Mesenchymal stem cell (in vitro differentiated cells and primary cell): Measurements from ENCODE around the gene KRI1.

ENCODE experiments used
- DNase-seq: peaks from one replicate; pipeline ENCODE4 v3.0.0-alpha.2; 2013
- H2AFZ ChIP-seq: one replicate; pipeline ENCODE4 v1.6.1; 2013; ENCODE audit warnings: low read depth, mild to moderate bottlenecking, control low read depth, inconsistent platforms, low read length, moderate library complexity
- H2AK5ac ChIP-seq: 2 replicates; pipeline ENCODE4 v1.6.1; 2013; ENCODE audit warnings: low read length, moderate library complexity, mild to moderate bottlenecking, inconsistent platforms; ENCODE audit not compliant: severe bottlenecking
- H2BK120ac ChIP-seq: one replicate; pipeline ENCODE4 v1.6.1; 2013; ENCODE audit warnings: low read depth, mild to moderate bottlenecking, inconsistent platforms, low read length, moderate library complexity
- H2BK12ac ChIP-seq, 2 experiments: one replicate each; pipeline ENCODE4 v1.6.1; 2013; ENCODE audit warnings: inconsistent platforms in 2 of 2, low read length in 2 of 2, mild to moderate bottlenecking in 2 of 2, moderate library complexity in 2 of 2, control low read depth in 1 of 2
- H2BK15ac ChIP-seq: one replicate; pipeline ENCODE4 v1.6.1; 2013; ENCODE audit warnings: mild to moderate bottlenecking, low read depth, inconsistent platforms; ENCODE audit not compliant: poor library complexity, severe bottlenecking
- H2BK5ac ChIP-seq: 2 replicates; pipeline ENCODE4 v1.6.1; 2013; ENCODE audit warnings: low read depth, mild to moderate bottlenecking, low read length, control low read depth, inconsistent platforms; ENCODE audit not compliant: poor library complexity, severe bottlenecking
- H3K14ac ChIP-seq, 2 experiments: one replicate each; pipeline ENCODE4 v1.6.1; 2013; ENCODE audit warnings: inconsistent platforms in 2 of 2, low read length in 2 of 2, control low read depth in 1 of 2, mild to moderate bottlenecking in 1 of 2, moderate library complexity in 1 of 2
- H3K18ac ChIP-seq, 2 experiments: one replicate each; pipeline ENCODE4 v1.6.1; 2013; ENCODE audit warnings: inconsistent platforms in 2 of 2, low read length in 2 of 2, control low read depth in 1 of 2, low read depth in 1 of 2, mild to moderate bottlenecking in 1 of 2
- H3K23ac ChIP-seq, 2 experiments: one replicate each; pipeline ENCODE4 v1.6.1; 2013; ENCODE audit warnings: inconsistent platforms in 2 of 2, low read length in 2 of 2, mild to moderate bottlenecking in 2 of 2, moderate library complexity in 2 of 2, control low read depth in 1 of 2
- H3K27ac ChIP-seq: 2 replicates; pipeline ENCODE4 v1.5.1; 2013; ENCODE audit warnings: mild to moderate bottlenecking, moderate library complexity, low read length, control low read depth, inconsistent platforms; ENCODE audit not compliant: poor library complexity, severe bottlenecking
- H3K27me3 ChIP-seq, 2 experiments: 2 replicates each; pipeline versions ENCODE4 v1.6.1 to v1.7.0; 2013; ENCODE audit warnings: low read length in 2 of 2, mild to moderate bottlenecking in 2 of 2, moderate library complexity in 2 of 2, control low read depth in 1 of 2, inconsistent platforms in 1 of 2; ENCODE audit not compliant: control insufficient read depth in 1 of 2, insufficient read depth in 1 of 2
- H3K36me3 ChIP-seq, 2 experiments: 2 replicates each; pipeline versions ENCODE4 v1.6.1 to v1.7.0; 2013; ENCODE audit warnings: low read length in 2 of 2, control low read depth in 1 of 2, inconsistent platforms in 1 of 2, low read depth in 1 of 2, mild to moderate bottlenecking in 1 of 2; ENCODE audit not compliant: insufficient read depth in 2 of 2, control insufficient read depth in 1 of 2
- H3K4ac ChIP-seq, 2 experiments: one replicate each; pipeline ENCODE4 v1.6.1; 2013; ENCODE audit warnings: inconsistent platforms in 2 of 2, low read length in 2 of 2, mild to moderate bottlenecking in 2 of 2, moderate library complexity in 2 of 2, control low read depth in 1 of 2, low read depth in 1 of 2
- H3K4me1 ChIP-seq: 2 replicates; pipeline ENCODE4 v1.6.1; 2013; ENCODE audit warnings: low read depth, low read length, control low read depth; ENCODE audit not compliant: control insufficient read depth, insufficient read depth
- H3K4me2 ChIP-seq: 2 replicates; pipeline ENCODE4 v1.6.1; 2013; ENCODE audit warnings: low read length, mild to moderate bottlenecking, inconsistent platforms; ENCODE audit not compliant: poor library complexity, severe bottlenecking
- H3K4me3 ChIP-seq, 2 experiments: 2 replicates each; pipeline versions ENCODE4 v1.5.1 to v1.7.0; 2013; ENCODE audit warnings: low read length in 2 of 2, mild to moderate bottlenecking in 2 of 2, control low read depth in 1 of 2, low read depth in 1 of 2; ENCODE audit not compliant: insufficient read depth in 1 of 2
- H3K79me1 ChIP-seq: replicated peaks from 2 replicates; pipeline ENCODE4 v1.6.1; 2013; ENCODE audit warnings: mild to moderate bottlenecking, control low read depth, low read length, inconsistent platforms; ENCODE audit not compliant: poor library complexity, severe bottlenecking
- H3K9ac ChIP-seq: 2 replicates; pipeline ENCODE4 v1.7.0; 2013; ENCODE audit warnings: mild to moderate bottlenecking, low read length, moderate library complexity
- H3K9me3 ChIP-seq: 2 replicates; pipeline ENCODE4 v1.7.0; 2013; ENCODE audit warnings: mild to moderate bottlenecking, low read length; ENCODE audit not compliant: control insufficient read depth
- H4K8ac ChIP-seq: one replicate; pipeline ENCODE4 v1.6.1; 2013; ENCODE audit warnings: inconsistent platforms, mild to moderate bottlenecking, low read length, moderate library complexity
- H4K91ac ChIP-seq: one replicate; pipeline ENCODE4 v1.6.1; 2013; ENCODE audit warnings: mild to moderate bottlenecking, low read length, inconsistent platforms
- WGBS: methylation state at CpG from one replicate; pipeline ENCODE4 v1.1.7; 2013; ENCODE audit warnings: mixed read lengths; 5-methylcytosine and 5-hydroxymethylcytosine counted together

KRI1 gene

DNA sequence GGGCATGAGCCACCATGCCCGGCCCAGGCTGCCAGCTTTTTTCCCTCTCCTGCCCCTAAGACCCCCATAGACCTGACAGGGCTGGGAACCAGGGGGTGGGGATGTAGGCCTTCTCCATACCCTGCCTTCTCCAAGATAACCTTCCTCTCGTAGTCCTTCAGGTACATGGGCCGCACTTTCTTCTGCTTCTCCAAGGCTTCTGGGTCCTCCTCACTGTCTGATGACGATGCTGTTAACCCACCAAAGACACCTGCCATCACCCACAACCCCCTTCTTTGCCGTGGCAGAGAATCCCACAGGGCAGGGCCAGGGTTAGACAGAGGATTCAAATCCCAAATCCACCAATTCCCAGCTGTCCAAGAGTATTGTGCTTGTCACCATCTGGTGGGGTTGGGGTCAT, 3.2 kb downstream of the KRI1 start:
- 95% methylated on average over 5 of the region's 5 CpGs for WGBS
- Histone ChIP-seq H2AK5ac (no peak overlapping the region), H3K27me3 (no peaks in the 10 kb centered on the region), H3K14ac (no peak overlapping the region), H3K36me3 (peaks cover 43 to 47% of the 10 kb centered on the region in 2 experiments), H3K4me2 (no peak overlapping the region), H3K27ac (no peak overlapping the region), H3K23ac (no peak overlapping the region), H3K79me1 (peaks cover 45% of the 10 kb centered on the region), H3K4ac (no peak overlapping the region), H2BK120ac (no peak overlapping the region), H3K18ac (no peak overlapping the region), H2BK15ac (no peak overlapping the region), H3K4me3 (no peak overlapping the region), H2BK12ac (no peak overlapping the region), H3K9ac (no peak overlapping the region), H4K8ac (no peak overlapping the region), H3K9me3 (no peaks in the 10 kb centered on the region), H2AFZ (no peak overlapping the region), H4K91ac (no peak overlapping the region), H2BK5ac (no peak overlapping the region), H3K4me1 (peaks cover 14% of the 10 kb centered on the region)
- no peak for DNase-seq

DNA sequence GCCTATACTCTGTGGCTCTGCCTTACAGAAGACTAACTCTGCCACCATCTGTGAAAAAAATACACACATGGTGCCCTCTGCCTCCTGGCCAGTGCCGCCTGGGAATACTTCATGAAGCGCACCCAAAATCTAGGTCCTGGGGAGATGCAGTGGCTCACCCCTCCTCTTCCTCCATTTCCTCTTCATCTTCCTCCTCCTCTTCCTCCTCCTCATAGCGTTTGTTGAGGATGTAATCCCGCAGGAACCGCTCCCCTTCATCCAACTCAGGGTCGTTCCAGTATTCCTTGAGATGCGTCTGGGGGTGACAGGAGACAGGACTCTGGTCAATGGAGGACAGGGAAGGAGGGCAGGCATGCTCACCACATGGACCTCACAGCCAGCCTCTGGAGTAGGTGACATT, 5.7 kb downstream of the KRI1 start:
- Histone ChIP-seq H3K79me1 (peaks cover 37% of the 10 kb centered on the region), H4K8ac (no peak overlapping the region), H3K18ac (no peak overlapping the region), H3K36me3 (peaks cover 63 to 65% of the 10 kb centered on the region in 2 experiments), H3K4me3 (no peak overlapping the region), H3K27me3 (no peaks in the 10 kb centered on the region), H3K23ac (no peak overlapping the region), H2AFZ (no peak overlapping the region), H2BK15ac (no peak overlapping the region), H3K4me1 (peaks cover 4% of the 10 kb centered on the region), H2BK5ac (no peak overlapping the region), H4K91ac (no peak overlapping the region), H3K4ac (no peak overlapping the region), H2AK5ac (no peak overlapping the region), H2BK12ac (no peak overlapping the region), H3K14ac (no peak overlapping the region), H2BK120ac (no peak overlapping the region), H3K4me2 (no peak overlapping the region), H3K9me3 (no peaks in the 10 kb centered on the region), H3K27ac (no peak overlapping the region), H3K9ac (no peak overlapping the region)
- no peak for DNase-seq
- WGBS: 94% methylated on average over 7 of the region's 7 CpGs

- no peaks in the 10 kb centered on the region for H3K9me3 ChIP-seq
- H3K79me1 ChIP-seq: peaks cover 31% of the 10 kb centered on the region
- H3K27me3 ChIP-seq: no peaks in the 10 kb centered on the region
- H3K18ac ChIP-seq: no peak overlapping the region
- H3K27ac ChIP-seq: no peak overlapping the region
- H3K14ac ChIP-seq: no peak overlapping the region
- H4K8ac ChIP-seq: no peak overlapping the region
- no peak overlapping the region for H3K9ac ChIP-seq
- H2BK5ac ChIP-seq: no peak overlapping the region
- peaks cover 85% of the 10 kb centered on the region in 2 experiments for H3K36me3 ChIP-seq
- H2BK120ac ChIP-seq: no peak overlapping the region
- H3K4me2 ChIP-seq: no peak overlapping the region
- no peak overlapping the region for H4K91ac ChIP-seq
- H3K4ac ChIP-seq: no peak overlapping the region
- no peak overlapping the region for H3K23ac ChIP-seq
- no peak for DNase-seq
- no peak overlapping the region for H2AK5ac ChIP-seq
- H2BK12ac ChIP-seq: no peak overlapping the region
- no peaks in the 10 kb centered on the region for H3K4me1 ChIP-seq
- no peak overlapping the region for H3K4me3 ChIP-seq
- no peak overlapping the region for H2AFZ ChIP-seq
- no peak overlapping the region for H2BK15ac ChIP-seq
- WGBS: 96% methylated on average over 33 of the region's 33 CpGs
Observed at GRCh38 chr19:10557603-10558197, 8.1 kb downstream of the KRI1 start.

DNA sequence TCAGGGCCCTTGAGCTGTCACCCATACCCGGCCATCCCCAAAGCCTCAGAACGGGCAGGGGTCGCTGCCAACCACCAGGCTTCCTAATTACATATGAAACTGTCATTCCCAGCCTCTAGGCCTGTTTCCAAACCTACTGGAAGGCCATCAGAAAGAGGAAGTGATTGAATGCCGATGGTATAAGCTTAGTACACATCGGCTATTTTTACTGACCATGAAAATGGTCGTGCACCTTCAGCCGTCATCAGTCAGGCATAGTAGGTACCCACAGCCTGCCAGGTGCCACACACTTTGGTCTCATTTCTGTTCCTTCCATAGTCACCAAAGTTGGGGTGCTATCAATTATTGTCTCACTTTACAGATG, 10.2 kb downstream of the KRI1 start:
- Histone ChIP-seq H3K18ac (no peak overlapping the region), H3K14ac (no peak overlapping the region), H3K4me1 (no peaks in the 10 kb centered on the region), H2AK5ac (no peak overlapping the region), H2BK12ac (no peak overlapping the region), H3K79me1 (peaks cover 24% of the 10 kb centered on the region), H2BK120ac (no peak overlapping the region), H3K4me2 (no peak overlapping the region), H3K9me3 (no peaks in the 10 kb centered on the region), H4K91ac (no peak overlapping the region), H3K4me3 (no peak overlapping the region), H3K4ac (no peak overlapping the region), H2BK15ac (no peak overlapping the region), H3K27ac (no peak overlapping the region), H4K8ac (no peak overlapping the region), H3K23ac (no peak overlapping the region), H2BK5ac (no peak overlapping the region), H2AFZ (no peak overlapping the region), H3K27me3 (no peaks in the 10 kb centered on the region), H3K9ac (no peak overlapping the region), H3K36me3 (peaks cover 81 to 85% of the 10 kb centered on the region in 2 experiments)
- DNase-seq: no peak
- WGBS: 93% methylated on average over 7 of the region's 7 CpGs
